Mesodermal cell (in vitro differentiated cells): ENCODE results near the gene ZNF84.

Experiments
- H3K27ac ChIP-seq: 2 replicates; pipeline ENCODE4 v1.7.0; 2013; ENCODE audit warnings: mild to moderate bottlenecking, low read depth, low read length, moderate library complexity; ENCODE audit not compliant: severe bottlenecking
- H3K36me3 ChIP-seq: 2 replicates; pipeline ENCODE4 v1.7.1; 2013; ENCODE audit warnings: mild to moderate bottlenecking, low read length, moderate library complexity; ENCODE audit not compliant: control insufficient read depth, insufficient read depth
- H3K4me1 ChIP-seq: one replicate; pipeline ENCODE4 v1.7.1; 2013; ENCODE audit warnings: mild to moderate bottlenecking, low read length; ENCODE audit not compliant: insufficient read depth, control insufficient read depth, poor library complexity, severe bottlenecking
- H3K4me3 ChIP-seq: 2 replicates; pipeline ENCODE4 v1.7.0; 2013; ENCODE audit warnings: low read length, control low read depth, mild to moderate bottlenecking; ENCODE audit not compliant: insufficient read depth, poor library complexity, severe bottlenecking; ENCODE audit errors: extremely low read depth
- H3K9me3 ChIP-seq: 2 replicates; pipeline ENCODE4 v1.7.1; 2013; ENCODE audit warnings: mild to moderate bottlenecking, low read length, moderate library complexity; ENCODE audit not compliant: control insufficient read depth
- WGBS, 2 experiments: methylation state at CpG; one replicate each; pipeline ENCODE4 v1.1.5; 2013; ENCODE audit warnings: missing lambda C conversion rate in 2 of 2; ENCODE audit not compliant: insufficient coverage in 2 of 2; 5-methylcytosine and 5-hydroxymethylcytosine counted together

The ZNF84 gene

DNA sequence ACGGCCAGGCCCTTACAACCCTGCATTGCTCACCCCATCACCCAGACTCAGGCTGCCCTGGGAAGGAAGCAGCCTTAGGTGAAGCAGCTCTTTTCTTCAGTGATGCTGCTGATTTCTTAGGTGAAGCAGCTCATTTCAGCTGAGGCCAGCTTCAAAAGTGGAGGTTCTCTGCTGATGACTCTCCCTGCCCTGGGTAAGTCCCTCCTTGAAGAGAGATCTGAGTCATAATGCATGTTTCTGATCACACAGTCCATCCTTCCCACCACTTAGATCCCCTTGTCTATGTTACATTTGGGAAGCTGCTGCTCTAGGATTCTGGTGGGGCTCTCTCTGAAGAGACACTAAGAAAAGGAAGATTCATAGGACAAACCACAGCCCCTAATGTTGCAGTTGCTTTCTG is 26.2 kb downstream of the ZNF84 start:
- no peak overlapping the region for H3K4me3 ChIP-seq
- H3K27ac ChIP-seq, result no peak overlapping the region
- no peaks in the 10 kb centered on the region for H3K4me1 ChIP-seq
- WGBS, 2 experiments, result 100% methylated on average over 1 of the region's 1 CpG; no CpG with 5 or more reads in 1 of the 2 experiments
- peaks cover 19% of the 10 kb centered on the region for H3K36me3 ChIP-seq
- peaks cover 82% of the 10 kb centered on the region for H3K9me3 ChIP-seq

DNA sequence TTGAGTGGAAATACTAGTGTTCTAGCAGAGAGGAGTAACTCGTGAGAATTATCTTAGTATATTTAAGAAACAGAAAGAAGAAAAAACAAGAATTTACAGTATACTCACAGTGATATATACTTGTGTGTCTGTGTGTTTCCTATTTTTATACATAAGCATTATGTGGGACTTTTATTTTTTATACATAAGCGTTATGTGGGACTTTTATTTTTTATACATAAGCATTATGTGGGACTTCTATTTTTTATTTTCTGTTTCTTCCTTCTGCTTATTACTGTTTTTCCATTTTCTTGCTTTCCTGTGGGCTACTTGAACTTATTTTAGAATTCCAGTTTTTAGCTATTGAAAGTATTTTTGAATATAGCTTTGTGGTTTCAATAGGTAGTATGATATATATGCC is 36.5 kb downstream of the ZNF84 start:
- no CpG with 5 or more reads among the region's 2 CpGs for WGBS, 2 experiments

DNA sequence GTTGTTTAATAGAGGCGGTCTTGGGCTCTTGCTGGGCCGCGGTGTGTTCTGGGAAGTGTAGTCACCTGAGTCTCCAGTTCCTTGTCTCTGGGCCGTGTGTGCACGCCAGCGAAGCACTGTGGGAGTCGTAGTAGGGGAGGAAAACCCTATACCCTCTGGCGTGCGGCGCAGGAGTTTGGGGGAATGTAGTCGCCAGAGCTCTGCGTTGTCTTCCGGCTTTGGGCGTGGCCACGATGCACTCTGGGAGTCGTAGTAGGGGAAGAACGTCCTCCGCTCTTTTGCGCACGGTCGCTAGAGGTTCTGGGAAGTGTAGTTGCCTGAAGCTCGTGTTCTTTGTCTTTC is 42.7 kb downstream of the ZNF84 start:
- WGBS, 2 experiments, result 1% methylated on average over 18 to 22 of the region's 22 CpGs
- H3K4me1 ChIP-seq, result no peaks in the 10 kb centered on the region
- peaks cover 80% of the 10 kb centered on the region for H3K9me3 ChIP-seq
- peaks cover 35% of the 10 kb centered on the region for H3K36me3 ChIP-seq
- peak overlapping the region; percentile 100 for H3K27ac ChIP-seq
- H3K4me3 ChIP-seq, result peak overlapping the region; percentile 84

More for the DNA sequence above, 36.5 kb downstream of the ZNF84 start:
- Histone ChIP-seq H3K36me3 (no peaks in the 10 kb centered on the region), H3K4me3 (no peak overlapping the region), H3K27ac (no peak overlapping the region), H3K9me3 (peaks cover 59% of the 10 kb centered on the region), H3K4me1 (no peaks in the 10 kb centered on the region)

DNA sequence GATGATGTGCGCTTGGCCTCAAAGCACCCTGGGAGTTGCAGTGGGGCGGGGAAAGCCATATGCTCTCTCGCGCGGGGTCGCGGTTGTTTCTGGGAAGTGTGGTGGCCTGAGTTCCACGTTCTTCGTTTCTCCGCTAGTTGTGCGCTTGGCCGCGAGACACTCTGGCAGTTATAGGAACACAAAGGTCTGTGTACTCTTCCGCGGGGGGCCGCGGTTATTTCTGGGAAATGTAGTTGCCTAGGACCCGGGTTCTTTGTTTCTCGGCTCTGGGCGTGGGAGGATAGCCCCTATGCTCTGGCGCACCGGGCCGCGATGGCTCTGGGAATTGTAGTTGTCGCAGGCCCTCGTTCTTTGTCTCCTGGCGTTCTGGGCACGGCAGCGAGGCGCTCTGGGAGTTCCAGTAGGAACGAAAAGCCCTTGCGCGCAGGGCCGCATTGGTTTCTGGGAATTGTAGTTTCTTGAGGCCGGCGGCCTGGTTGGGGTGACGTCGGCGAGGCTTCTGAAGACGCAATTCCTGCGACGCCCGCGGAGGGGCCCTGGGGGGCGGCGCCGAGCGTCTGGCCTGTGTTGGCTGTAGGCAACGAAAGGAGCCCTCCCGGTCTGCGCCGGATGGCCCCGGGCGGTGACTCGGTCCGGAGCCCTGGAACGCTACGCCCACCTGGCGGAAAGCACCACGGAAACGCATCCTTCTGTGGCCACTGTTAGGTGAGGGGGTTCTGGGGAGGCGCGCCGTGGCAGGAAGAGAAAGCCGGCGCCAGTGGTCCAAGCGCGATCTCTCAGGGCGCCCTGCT is 43.3 kb downstream of the ZNF84 start, which contains the start of gene ZNF140:
TSS of gene ZNF140 (plus strand) at position 556 of the 791 bp plus-strand sequence. CDS start 398 bp downstream, outside the sequence.
- H3K4me3 ChIP-seq, result peak within 1 kb of the TSS; percentile 84
- WGBS, 2 experiments, result 1% methylated on average over 46 to 48 of the region's 69 CpGs
- H3K36me3 ChIP-seq, result peaks cover 41% of the 10 kb centered on the region
- H3K4me1 ChIP-seq, result no peaks in the 10 kb centered on the region
- peaks cover 81% of the 10 kb centered on the region for H3K9me3 ChIP-seq
- peak within 1 kb of the TSS; percentile 100 for H3K27ac ChIP-seq

DNA sequence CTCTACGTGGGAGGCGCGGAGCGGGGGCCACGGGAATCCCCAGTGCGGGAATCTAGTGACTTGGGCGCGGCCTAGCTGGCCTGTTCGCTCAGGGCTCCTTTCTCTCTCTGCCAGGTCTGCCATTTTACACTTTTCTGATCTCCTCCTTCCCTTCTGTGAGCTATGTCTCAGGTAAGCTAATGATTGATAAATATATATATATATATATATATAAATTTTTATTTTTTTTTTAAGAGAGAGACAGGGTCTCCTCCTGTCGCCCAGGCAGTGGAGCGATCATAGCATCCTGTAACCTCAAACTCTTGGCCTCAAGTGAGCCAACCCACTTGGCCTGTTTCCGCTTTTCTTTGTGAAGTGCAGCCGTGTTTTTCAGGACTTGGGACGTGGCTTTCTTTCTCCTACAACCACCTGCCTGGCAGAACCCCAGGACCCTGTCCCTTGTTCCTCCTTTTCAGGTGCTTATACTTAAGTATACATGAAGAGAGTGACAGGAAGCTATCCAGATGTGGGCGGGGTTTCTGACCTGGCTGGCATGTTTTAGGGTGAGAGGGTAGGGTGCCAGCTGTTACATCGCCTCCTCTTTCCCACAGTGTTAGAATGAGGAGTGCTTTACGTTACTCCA is 44.0 kb downstream of the ZNF84 start:
- Histone ChIP-seq H3K4me3 (peak overlapping the region; percentile 84), H3K4me1 (no peaks in the 10 kb centered on the region), H3K27ac (peak overlapping the region; percentile 100), H3K36me3 (peaks cover 48% of the 10 kb centered on the region), H3K9me3 (peaks cover 81% of the 10 kb centered on the region)
- 41 to 69% methylated on average over 8 to 14 of the region's 17 CpGs for WGBS, 2 experiments

DNA sequence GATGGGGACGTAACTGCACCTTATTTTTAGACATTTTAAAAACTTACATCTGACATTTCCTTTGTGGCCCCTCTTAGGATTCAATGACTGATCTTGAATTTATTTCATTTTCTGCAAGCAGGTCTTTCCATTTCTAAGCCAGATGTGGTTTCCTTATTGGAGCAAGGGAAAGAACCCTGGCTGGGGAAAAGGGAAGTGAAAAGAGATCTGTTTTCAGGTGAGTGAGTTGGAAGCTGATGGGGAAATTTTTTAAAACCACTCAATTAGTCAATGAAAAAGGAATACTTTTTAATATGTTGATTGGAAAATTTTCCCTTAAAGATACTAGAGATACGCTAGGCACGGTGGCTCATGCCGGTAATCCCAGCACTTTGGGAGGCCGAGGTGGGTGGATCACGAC is 46.0 kb downstream of the ZNF84 start:
- 96 to 97% methylated on average over 5 of the region's 6 CpGs for WGBS, 2 experiments
- H3K4me1 ChIP-seq, result no peaks in the 10 kb centered on the region
- no peak overlapping the region for H3K27ac ChIP-seq
- H3K9me3 ChIP-seq, result peaks cover 79% of the 10 kb centered on the region
- H3K4me3 ChIP-seq, result no peak overlapping the region
- peaks cover 68% of the 10 kb centered on the region for H3K36me3 ChIP-seq

DNA sequence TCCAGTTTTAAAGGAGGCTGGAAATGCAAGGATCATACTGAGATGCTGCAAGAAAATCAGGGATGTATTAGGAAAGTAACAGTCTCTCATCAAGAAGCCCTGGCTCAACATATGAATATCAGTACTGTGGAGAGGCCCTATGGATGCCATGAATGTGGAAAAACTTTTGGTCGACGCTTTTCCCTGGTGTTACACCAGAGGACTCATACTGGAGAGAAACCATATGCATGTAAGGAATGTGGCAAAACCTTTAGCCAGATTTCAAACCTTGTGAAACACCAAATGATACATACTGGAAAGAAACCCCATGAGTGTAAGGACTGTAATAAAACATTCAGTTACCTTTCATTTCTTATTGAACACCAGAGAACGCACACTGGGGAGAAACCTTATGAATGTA is 68.3 kb downstream of the ZNF84 start:
- Histone ChIP-seq H3K4me3 (no peak overlapping the region), H3K9me3 (peaks cover 91% of the 10 kb centered on the region), H3K4me1 (no peaks in the 10 kb centered on the region), H3K36me3 (peaks cover 68% of the 10 kb centered on the region), H3K27ac (no peak overlapping the region)
- 92 to 93% methylated on average over 2 of the region's 3 CpGs for WGBS, 2 experiments

DNA sequence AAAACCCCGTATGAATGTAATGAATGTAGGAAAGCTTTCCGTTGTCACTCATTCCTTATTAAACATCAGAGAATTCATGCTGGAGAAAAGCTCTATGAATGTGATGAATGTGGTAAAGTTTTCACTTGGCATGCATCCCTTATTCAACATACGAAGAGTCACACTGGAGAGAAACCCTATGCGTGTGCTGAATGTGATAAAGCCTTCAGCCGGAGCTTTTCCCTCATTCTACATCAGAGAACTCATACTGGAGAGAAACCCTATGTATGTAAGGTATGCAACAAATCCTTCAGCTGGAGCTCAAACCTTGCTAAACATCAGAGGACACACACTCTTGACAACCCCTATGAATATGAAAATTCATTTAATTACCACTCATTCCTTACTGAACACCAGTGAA is 68.9 kb downstream of the ZNF84 start:
- Histone ChIP-seq H3K36me3 (peaks cover 61% of the 10 kb centered on the region), H3K4me1 (no peaks in the 10 kb centered on the region), H3K27ac (no peak overlapping the region), H3K9me3 (peaks cover 92% of the 10 kb centered on the region), H3K4me3 (no peak overlapping the region)
- 100% methylated on average over 1 of the region's 5 CpGs; no CpG with 5 or more reads in 1 of the 2 experiments for WGBS, 2 experiments

DNA sequence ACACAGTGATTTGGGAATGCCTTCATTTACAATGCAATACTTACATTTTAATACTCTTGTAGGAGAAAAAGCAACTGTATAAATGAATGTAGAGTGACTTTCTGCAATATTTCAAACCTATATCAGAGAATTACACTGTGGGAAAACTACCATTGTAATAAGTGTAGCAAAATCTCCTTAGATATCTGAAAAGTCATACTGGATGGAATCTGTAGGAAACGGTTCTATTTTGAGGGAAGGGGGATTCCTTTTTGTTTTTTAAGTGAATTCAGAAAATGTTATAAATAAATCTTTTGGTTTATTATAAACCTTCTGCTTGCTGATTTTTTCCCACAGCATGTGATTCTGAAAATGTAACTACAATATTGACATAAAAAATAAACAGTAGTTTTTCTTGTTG is 69.8 kb downstream of the ZNF84 start:
- Histone ChIP-seq H3K36me3 (peaks cover 52% of the 10 kb centered on the region), H3K4me1 (no peaks in the 10 kb centered on the region), H3K4me3 (no peak overlapping the region), H3K9me3 (peaks cover 88% of the 10 kb centered on the region), H3K27ac (no peak overlapping the region)
- WGBS, 2 experiments, result no CpG with 5 or more reads among the region's 1 CpG

DNA sequence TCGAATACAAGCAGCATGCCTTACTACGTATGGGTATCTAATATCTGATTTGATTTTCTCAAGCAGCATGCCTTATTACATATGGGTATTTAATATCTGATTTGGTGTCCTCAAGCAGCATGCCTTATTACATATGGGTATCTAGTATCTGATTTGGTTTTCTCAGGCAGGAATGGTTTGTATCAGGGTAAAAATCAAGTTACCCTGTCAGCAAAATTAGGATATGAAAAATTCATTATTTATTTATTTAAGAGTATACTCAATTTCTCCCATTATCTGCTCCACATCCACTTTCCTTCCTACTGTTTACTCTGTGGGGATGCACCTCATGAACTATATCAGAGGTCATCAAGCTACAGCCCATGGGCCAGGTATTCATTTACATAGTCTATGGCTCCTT is 70.8 kb downstream of the ZNF84 start:
- H3K4me3 ChIP-seq, result no peak overlapping the region
- WGBS, 2 experiments, result 93% methylated on average over 2 of the region's 2 CpGs; no CpG with 5 or more reads in 1 of the 2 experiments
- H3K36me3 ChIP-seq, result peaks cover 42% of the 10 kb centered on the region
- no peak overlapping the region for H3K27ac ChIP-seq
- H3K9me3 ChIP-seq, result peaks cover 84% of the 10 kb centered on the region
- H3K4me1 ChIP-seq, result no peaks in the 10 kb centered on the region
